ENCODE data around the gene FIGLA. TPM values are rescaled to one million over a fixed set of nuclear protein-coding genes. Genes with fewer than 3 reads are reported as not detected.

FIGLA gene
- total and polyA plus RNA-seq, 2 experiments from 2014 or later = not detected

DNA sequence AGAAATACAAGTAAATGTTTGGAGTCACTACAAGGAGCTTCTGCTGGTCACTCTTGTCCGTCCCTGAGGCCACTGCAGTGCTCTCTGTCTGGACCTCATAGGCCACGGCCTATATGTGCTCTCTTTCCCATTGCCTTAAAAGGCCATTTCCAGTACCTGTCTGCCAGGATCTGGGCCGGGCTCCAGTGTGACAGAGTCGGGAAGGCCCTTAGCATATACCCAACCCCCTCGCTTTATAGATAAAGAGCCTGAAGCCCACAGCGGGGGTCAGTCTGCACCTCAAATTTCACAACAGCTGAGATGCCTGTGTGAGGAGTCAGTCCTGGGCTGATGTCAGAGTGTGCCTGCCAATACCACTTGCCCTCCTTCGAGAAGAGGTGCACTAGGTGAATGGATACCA, 62.3 kb downstream of the FIGLA start:
- Histone ChIP-seq H3K4me3 (no peak overlapping the region), H3K9me3 (ENCODE audit: low read depth) (no peaks in the 10 kb centered on the region), H3K79me2 (no peaks in the 10 kb centered on the region), H3K27ac (no peak overlapping the region), H3K36me3 (replicated peaks; ENCODE audit: insufficient read depth, low read depth) (no peaks in the 10 kb centered on the region), H3K4me2 (no peak overlapping the region), H2AFZ (no peak overlapping the region), H3K27me3 (peaks cover 11% of the 10 kb centered on the region), H3K4me1 (ENCODE audit: insufficient read depth) (no peaks in the 10 kb centered on the region), H4K20me1 (ENCODE audit: insufficient read depth, poor library complexity, severe bottlenecking) (no peaks in the 10 kb centered on the region), H3K9me2 (replicated peaks; ENCODE audit: insufficient read depth) (no peaks in the 10 kb centered on the region)
- no peak for DNase-seq (ENCODE audit: low spot score)
- WGBS (ENCODE audit: low lambda C conversion rate, missing lambda C conversion rate) = 63% methylated on average over 7 of the region's 7 CpGs
- TF ChIP-seq EZH2phosphoT487 (IDR thresholded peaks at IDR 0.05; ENCODE audit: low read depth, severe bottlenecking, unreplicated experiment) = no peak
- TF ChIP-seq EZH2 (IDR thresholded peaks at IDR 0.05; ENCODE audit: borderline replicate concordance) = no peak
- TF ChIP-seq, protein P1, sequence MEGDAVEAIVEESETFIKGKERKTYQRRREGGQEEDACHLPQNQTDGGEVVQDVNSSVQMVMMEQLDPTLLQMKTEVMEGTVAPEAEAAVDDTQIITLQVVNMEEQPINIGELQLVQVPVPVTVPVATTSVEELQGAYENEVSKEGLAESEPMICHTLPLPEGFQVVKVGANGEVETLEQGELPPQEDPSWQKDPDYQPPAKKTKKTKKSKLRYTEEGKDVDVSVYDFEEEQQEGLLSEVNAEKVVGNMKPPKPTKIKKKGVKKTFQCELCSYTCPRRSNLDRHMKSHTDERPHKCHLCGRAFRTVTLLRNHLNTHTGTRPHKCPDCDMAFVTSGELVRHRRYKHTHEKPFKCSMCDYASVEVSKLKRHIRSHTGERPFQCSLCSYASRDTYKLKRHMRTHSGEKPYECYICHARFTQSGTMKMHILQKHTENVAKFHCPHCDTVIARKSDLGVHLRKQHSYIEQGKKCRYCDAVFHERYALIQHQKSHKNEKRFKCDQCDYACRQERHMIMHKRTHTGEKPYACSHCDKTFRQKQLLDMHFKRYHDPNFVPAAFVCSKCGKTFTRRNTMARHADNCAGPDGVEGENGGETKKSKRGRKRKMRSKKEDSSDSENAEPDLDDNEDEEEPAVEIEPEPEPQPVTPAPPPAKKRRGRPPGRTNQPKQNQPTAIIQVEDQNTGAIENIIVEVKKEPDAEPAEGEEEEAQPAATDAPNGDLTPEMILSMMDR (IDR thresholded peaks at IDR 0.05; ENCODE audit: poor library complexity) = no peak

Small RNA genes within 50 kb of the gene (small RNA-seq; reads per million reads assigned to genes)
- gene HMGN2P21 = not detected

Other genes with a start within 250 kb of the FIGLA start
- 2.4 and 5.6 TPM in 2 replicates for gene TGFA, start 236.8 kb downstream of the FIGLA start, total RNA-seq
- 2.2 and 2.6 TPM in 2 replicates for gene TGFA, start 236.8 kb downstream of the FIGLA start, polyA plus RNA-seq
- 1.2 and 2.4 TPM in 2 replicates for gene ADD2, start 22.4 kb downstream of the FIGLA start, total RNA-seq
- gene ADD2, start 22.4 kb downstream of the FIGLA start, polyA plus RNA-seq = 0.74 and 0.90 TPM in 2 replicates
- gene CLEC4F, start 30.0 kb upstream of the FIGLA start, total RNA-seq = not detected in 2 replicates
- not detected in 2 replicates for gene CLEC4F, start 30.0 kb upstream of the FIGLA start, polyA plus RNA-seq
- gene CD207, start 45.2 kb upstream of the FIGLA start, total RNA-seq = not detected in 2 replicates
- gene CD207, start 45.2 kb upstream of the FIGLA start, polyA plus RNA-seq = 0.29 TPM in 1 of 2 replicates, not detected in the other
- gene VAX2, start 109.9 kb upstream of the FIGLA start, total RNA-seq = 0.20 and 0.52 TPM in 2 replicates
- gene VAX2, start 109.9 kb upstream of the FIGLA start, polyA plus RNA-seq = 0.23 and 1.2 TPM in 2 replicates
- 0.84 and 1.7 TPM in 2 replicates for gene ATP6V1B1, start 145.3 kb upstream of the FIGLA start, total RNA-seq
- gene ATP6V1B1, start 145.3 kb upstream of the FIGLA start, polyA plus RNA-seq = 2.9 and 4.0 TPM in 2 replicates
- gene ANKRD53, start 188.0 kb upstream of the FIGLA start, total RNA-seq = 0.48 and 0.97 TPM in 2 replicates
- 3.4 and 4.7 TPM in 2 replicates for gene ANKRD53, start 188.0 kb upstream of the FIGLA start, polyA plus RNA-seq
- 62.6 and 81.0 TPM in 2 replicates for gene TEX261, start 204.2 kb upstream of the FIGLA start, total RNA-seq
- gene TEX261, start 204.2 kb upstream of the FIGLA start, polyA plus RNA-seq = 39.5 and 41.5 TPM in 2 replicates